HepG2 (cell line): ENCODE data around the gene TRIM31. TPM values are rescaled to one million over a fixed set of nuclear protein-coding genes. Genes with fewer than 3 reads are reported as not detected.
A peak's percentile ranks its signal among the peaks of the same experiment; 100 is the strongest.

Experiments used
- ATAC-seq: fragments of 200-7000 bp; cut with Tn5 transposase; 3 replicates; pipeline ENCODE4 v1.9.1; 2020; ENCODE audit warnings: mild to moderate bottlenecking, moderate library complexity
- BruUV-seq: library from RNA; stranded (reverse); fragments of 400-500 nt; replicated peaks from 2 replicates; lab custom pipeline; 2021; lab: Mats Ljungman, UMichigan
- CTCF ChIA-PET: fragments of 300-600 bp; formaldehyde crosslinking; extraction: SDS; loops from one replicate; lab custom pipeline; 2021; ENCODE audit warnings: low total read pairs, inconsistent platforms, low intra/inter-chr PET ratio; lab: Yijun Ruan, JAX
- POLR2A ChIA-PET: fragments of 350-600 bp; sonication (Branson Sonifier 250); formaldehyde crosslinking; loops from one replicate; lab custom pipeline; 2020; ENCODE audit warnings: antibody characterized with exemption, inconsistent platforms; lab: Yijun Ruan, JAX
- DNase-seq: peaks from one replicate; pipeline ENCODE4 v3.0.0-alpha.2; 2015; ENCODE audit warnings: low spot score
- FAIRE-seq: peaks from 3 replicates; lab custom pipeline; 2011; peaks lifted over from hg19 to GRCh38; lab: Jason Lieb, UNC
- H2AFZ ChIP-seq: one replicate; pipeline ENCODE4 v1.6.1; 2011; ENCODE audit warnings: low read length, inconsistent platforms
- H3K27ac ChIP-seq: fragments of 300-600 bp; 3 replicates; pipeline ENCODE4 v1.8.0; 2011; ENCODE audit warnings: mixed run types, mild to moderate bottlenecking, mixed read lengths, low read length, inconsistent platforms; ENCODE audit not compliant: insufficient read depth; ENCODE audit errors: extremely low read length
- H3K27me3 ChIP-seq, 2 experiments: fragments of 200-600 bp in 1 of 2; 2 replicates in 1 of 2; 3 replicates in 1 of 2; pipeline versions ENCODE4 v1.6.0 to v1.8.0; 2011; ENCODE audit warnings: low read length in 2 of 2, mild to moderate bottlenecking in 2 of 2, moderate library complexity in 2 of 2, inconsistent platforms in 1 of 2; ENCODE audit not compliant: insufficient read depth in 2 of 2, control insufficient read depth in 1 of 2
- H3K36me3 ChIP-seq, 2 experiments: fragments of 200-600 bp in 1 of 2; replicated peaks in 1 of 2; 2 replicates in 1 of 2; 3 replicates in 1 of 2; pipeline versions ENCODE4 v1.5.1 to v1.8.0; 2011; ENCODE audit warnings: low read length in 2 of 2, inconsistent platforms in 1 of 2; ENCODE audit not compliant: insufficient read depth in 2 of 2, control insufficient read depth in 1 of 2
- H3K4me1 ChIP-seq: 2 replicates; pipeline ENCODE4 v1.5.1; 2012; ENCODE audit warnings: low read length, inconsistent platforms; ENCODE audit not compliant: insufficient read depth
- H3K4me2 ChIP-seq: 2 replicates; pipeline ENCODE4 v1.6.0; 2011; ENCODE audit warnings: low read depth, low read length, inconsistent platforms
- H3K4me3 ChIP-seq, 3 experiments: fragments of 200-600 bp in 1 of 3; sonication (generic), shearing (Covaris generic) in 1 of 3; replicated peaks in 1 of 3; 2 replicates each; pipeline ENCODE4 v1.5.1; 2011 to 2016; ENCODE audit warnings: low read length in 3 of 3, inconsistent platforms in 2 of 3, low read depth in 2 of 3, mild to moderate bottlenecking in 2 of 3, control low read depth in 1 of 3, mixed read lengths in 1 of 3; ENCODE audit not compliant: insufficient read depth in 1 of 3
- H3K79me2 ChIP-seq: one replicate; pipeline ENCODE4 v1.6.1; 2011; ENCODE audit warnings: low read length, inconsistent platforms; ENCODE audit not compliant: insufficient read depth
- H3K9ac ChIP-seq: 2 replicates; pipeline ENCODE4 v1.6.0; 2011; ENCODE audit warnings: mild to moderate bottlenecking, low read depth, low read length, inconsistent platforms; ENCODE audit not compliant: insufficient read depth
- H3K9me3 ChIP-seq: 2 replicates; pipeline ENCODE4 v1.5.1; 2012; ENCODE audit warnings: mild to moderate bottlenecking, low read length
- H4K20me1 ChIP-seq: 2 replicates; pipeline ENCODE4 v1.6.0; 2011; ENCODE audit warnings: inconsistent platforms, mild to moderate bottlenecking, low read length, moderate library complexity; ENCODE audit not compliant: insufficient read depth
- FOSL2 ChIP-seq: sonication (generic); formaldehyde crosslinking; IDR thresholded peaks from 2 replicates; pipeline ENCODE4 v1.4.0; 2020; ENCODE audit warnings: missing genetic modification reagents
- HOXA5 ChIP-seq: sonication (generic); formaldehyde crosslinking; IDR thresholded peaks from 2 replicates; pipeline ENCODE4 v1.4.0; 2020; ENCODE audit warnings: missing genetic modification reagents
- PRPF4 ChIP-seq: fragments of 200-400 bp; formaldehyde crosslinking; IDR thresholded peaks from 2 replicates; pipeline ENCODE4 v1.6.1; 2016; ENCODE audit warnings: low read length, low read depth; ENCODE audit not compliant: poor library complexity, severe bottlenecking
- SP2 ChIP-seq: sonication (generic); formaldehyde crosslinking; IDR thresholded peaks from 2 replicates; pipeline ENCODE4 v1.5.1; 2020; ENCODE audit warnings: mild to moderate bottlenecking, missing genetic modification reagents
- THAP11 ChIP-seq: IDR thresholded peaks from 2 replicates; pipeline ENCODE4 v1.6.1; 2016; ENCODE audit warnings: missing biosample characterization, missing genetic modification reagents
- ZNF143 ChIP-seq: sonication (generic); formaldehyde crosslinking; IDR thresholded peaks from 2 replicates; pipeline ENCODE4 v1.4.0; 2020; ENCODE audit warnings: missing genetic modification reagents
- ZNF281 ChIP-seq: sonication (generic); formaldehyde crosslinking; IDR thresholded peaks from 2 replicates; pipeline ENCODE4 v1.4.0; 2020; ENCODE audit warnings: missing genetic modification reagents, borderline replicate concordance
- WGBS: methylation state at CpG from one replicate; pipeline ENCODE4 v1.1.6; 2017; ENCODE audit warnings: low lambda C conversion rate; 5-methylcytosine and 5-hydroxymethylcytosine counted together
- in situ Hi-C: cut with HindIII; loops from 2 replicates; pipeline ENCODE4 v1.10.0; 2017; ENCODE audit warnings: low pct_unique_long_range_greater_than_20kb; ENCODE audit not compliant: extremely low pct_ligation_motif_present
- intact Hi-C: fragments of 100-400 bp; cut with micrococcal nuclease; formaldehyde crosslinking; loops from one replicate; pipeline ENCODE4 v1.10.0; 2022; ENCODE audit not compliant: unreplicated experiment
- polyA plus RNA-seq, 8 experiments: library from polyadenylated mRNA; depleted of rRNA in 3 of 8; stranded (reverse) in 7 of 8; unstranded in 1 of 8; fragments of >200 nt; fragmentation: Illumina TruSeq in 4 of 8; extraction: Trizol in 4 of 8; gene quantifications; 2 replicates each; pipeline versions ENCODE4 v1.2.1 to v1.2.3, GENCODE V29; 2011 to 2016; ENCODE audit warnings: low read depth in 4 of 8, missing spikeins in 1 of 8, mixed read lengths in 1 of 8; ENCODE audit not compliant: insufficient read depth in 1 of 8
- total RNA-seq, 5 experiments: library from RNA; depleted of rRNA; stranded (reverse); fragments of >200 nt; fragmentation: Illumina TruSeq; extraction: Trizol; gene quantifications; 2 replicates each; pipeline ENCODE4 v1.2.3, GENCODE V29; 2016; ENCODE audit warnings: low read depth in 1 of 5

Gene TRIM31
- total and polyA plus RNA-seq, 2 of the 13 experiments (the other 11 are each of a cell fraction or from before 2014, with no cell fraction given), result 0.13 to 0.51 TPM

GRCh38 chr6:30156262-30156599 is 43.3 kb upstream of the TRIM31 start:
- Histone ChIP-seq H3K4me2 (no peak overlapping the region), H3K4me3 (no peak overlapping the region), H3K9me3 (no peaks in the 10 kb centered on the region), H3K27me3 (no peaks in the 10 kb centered on the region), H4K20me1 (no peaks in the 10 kb centered on the region), H3K79me2 (no peaks in the 10 kb centered on the region), H3K36me3 (no peaks in the 10 kb centered on the region), H2AFZ (no peak overlapping the region), H3K27ac (no peak overlapping the region), H3K9ac (no peak overlapping the region), H3K4me1 (peaks cover 70% of the 10 kb centered on the region)
- peak; percentile 49 for DNase-seq
- ChIA-PET CTCF (no interaction called here), POLR2A (no interaction called here)
- TF ChIP-seq SP2 (CRISPR knock-in tag) (no peak), HOXA5 (CRISPR knock-in tag) (peak; percentile 95), ZNF281 (peak; percentile 59; the same call in 1 of the 2 replicates), FOSL2 (peak; percentile 27; the same call in 1 of the 2 replicates), ZNF143 (CRISPR knock-in tag) (peak; percentile 50; the same call in 1 of the 2 replicates), PRPF4 (no peak), THAP11 (CRISPR knock-in tag) (0 out of 2 replicates have a peak, but pooled peaks have one; percentile 15)
- 86% methylated on average over 4 of the region's 4 CpGs for WGBS
- in situ Hi-C loops, result no loop called here
- intact Hi-C loops, result no loop called here
- FAIRE-seq, result no peak
- no TSS peak for BruUV-seq
- no peak for ATAC-seq
